Measurements from ENCODE around the gene WDR55.

DNA sequence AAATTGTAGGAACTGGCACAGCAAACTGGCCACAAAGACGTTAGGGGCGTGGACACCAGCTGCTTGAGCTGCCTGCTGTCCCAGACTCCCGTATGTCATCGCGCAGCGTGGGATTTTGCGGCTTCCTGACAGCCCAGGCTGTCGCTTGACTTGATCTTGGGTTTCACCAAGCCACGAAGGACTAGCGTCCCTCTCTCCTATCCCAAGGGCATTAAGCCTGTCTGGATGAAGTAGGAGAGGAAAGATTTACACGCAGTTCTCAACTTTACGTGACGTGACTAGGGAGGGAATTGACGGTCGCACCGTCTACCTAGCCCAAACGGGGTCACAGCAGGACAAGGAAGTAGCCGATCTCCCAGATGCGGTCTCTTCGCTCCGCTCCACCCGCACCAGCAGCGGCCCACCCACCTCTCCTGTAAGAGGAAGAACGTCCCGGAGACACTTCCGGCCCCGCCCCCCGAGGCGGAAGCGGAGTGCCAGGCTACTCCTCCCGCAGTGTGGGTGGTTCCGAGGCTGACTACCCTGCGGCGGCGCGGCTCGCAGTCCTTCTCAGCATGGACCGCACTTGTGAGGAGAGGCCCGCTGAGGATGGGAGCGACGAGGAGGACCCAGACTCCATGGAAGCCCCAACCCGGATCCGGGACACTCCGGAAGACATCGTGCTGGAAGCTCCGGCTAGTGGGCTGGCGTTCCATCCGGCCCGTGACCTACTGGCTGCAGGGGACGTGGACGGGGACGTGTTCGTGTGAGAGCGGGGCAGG is at the start of gene WDR55:
- TF ChIP-seq, protein P1, sequence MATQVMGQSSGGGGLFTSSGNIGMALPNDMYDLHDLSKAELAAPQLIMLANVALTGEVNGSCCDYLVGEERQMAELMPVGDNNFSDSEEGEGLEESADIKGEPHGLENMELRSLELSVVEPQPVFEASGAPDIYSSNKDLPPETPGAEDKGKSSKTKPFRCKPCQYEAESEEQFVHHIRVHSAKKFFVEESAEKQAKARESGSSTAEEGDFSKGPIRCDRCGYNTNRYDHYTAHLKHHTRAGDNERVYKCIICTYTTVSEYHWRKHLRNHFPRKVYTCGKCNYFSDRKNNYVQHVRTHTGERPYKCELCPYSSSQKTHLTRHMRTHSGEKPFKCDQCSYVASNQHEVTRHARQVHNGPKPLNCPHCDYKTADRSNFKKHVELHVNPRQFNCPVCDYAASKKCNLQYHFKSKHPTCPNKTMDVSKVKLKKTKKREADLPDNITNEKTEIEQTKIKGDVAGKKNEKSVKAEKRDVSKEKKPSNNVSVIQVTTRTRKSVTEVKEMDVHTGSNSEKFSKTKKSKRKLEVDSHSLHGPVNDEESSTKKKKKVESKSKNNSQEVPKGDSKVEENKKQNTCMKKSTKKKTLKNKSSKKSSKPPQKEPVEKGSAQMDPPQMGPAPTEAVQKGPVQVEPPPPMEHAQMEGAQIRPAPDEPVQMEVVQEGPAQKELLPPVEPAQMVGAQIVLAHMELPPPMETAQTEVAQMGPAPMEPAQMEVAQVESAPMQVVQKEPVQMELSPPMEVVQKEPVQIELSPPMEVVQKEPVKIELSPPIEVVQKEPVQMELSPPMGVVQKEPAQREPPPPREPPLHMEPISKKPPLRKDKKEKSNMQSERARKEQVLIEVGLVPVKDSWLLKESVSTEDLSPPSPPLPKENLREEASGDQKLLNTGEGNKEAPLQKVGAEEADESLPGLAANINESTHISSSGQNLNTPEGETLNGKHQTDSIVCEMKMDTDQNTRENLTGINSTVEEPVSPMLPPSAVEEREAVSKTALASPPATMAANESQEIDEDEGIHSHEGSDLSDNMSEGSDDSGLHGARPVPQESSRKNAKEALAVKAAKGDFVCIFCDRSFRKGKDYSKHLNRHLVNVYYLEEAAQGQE (IDR thresholded peaks at IDR 0.05; ENCODE audit: insufficient read depth in 1 of 2, low read depth in 2 of 2, low read length in 2 of 2), result 0 out of 4 replicates have a peak, but pooled peaks of 1 of the 2 experiments have one; percentile 15
- TF ChIP-seq TAF1 (IDR thresholded peaks at IDR 0.05; ENCODE audit: borderline replicate concordance, insufficient read depth, low read length), result peak; percentile 60; the same call in 1 of the 2 replicates
